Hepatocyte (in vitro differentiated cells): Measurements from ENCODE around the gene MYL5.

Source experiments
- CTCF ChIP-seq: fragments of 200-600 bp; sonication (generic); IDR thresholded peaks from 2 replicates; pipeline ENCODE4 v1.5.1; 2016; ENCODE audit warnings: antibody characterized with exemption, mild to moderate bottlenecking; ENCODE audit not compliant: poor library complexity
- EZH2 ChIP-seq: fragments of 200-600 bp; sonication (generic); IDR thresholded peaks from 2 replicates; pipeline ENCODE4 v1.6.1; 2016; ENCODE audit warnings: antibody characterized with exemption, mild to moderate bottlenecking, borderline replicate concordance

GRCh38 chr4:629636-629914 lies 44.8 kb upstream of the MYL5 start:
- no peak for TF ChIP-seq CTCF
- TF ChIP-seq EZH2: no peak
